ENCODE data around the gene POLQ.

The POLQ gene

GRCh38 chr3:121436074-121436473, 109.7 kb downstream of the POLQ start:
- H3K4me3 ChIP-seq (ENCODE audit: low read length): no peak overlapping the region
- H3K9me2 ChIP-seq (replicated peaks; ENCODE audit: control insufficient read depth, low read length): no peaks in the 10 kb centered on the region
- H4K20me1 ChIP-seq (ENCODE audit: control insufficient read depth, insufficient read depth, low read depth, low read length): no peaks in the 10 kb centered on the region
- H3K27me3 ChIP-seq (ENCODE audit: control insufficient read depth, low read length): no peaks in the 10 kb centered on the region
- no peak overlapping the region for H3K27ac ChIP-seq (ENCODE audit: low read depth, low read length)
- no peaks in the 10 kb centered on the region for H3K4me1 ChIP-seq (ENCODE audit: control insufficient read depth, low read length)
- H3F3A ChIP-seq (ENCODE audit: control insufficient read depth, insufficient read depth): no peaks in the 10 kb centered on the region
- no peaks in the 10 kb centered on the region for H3K79me2 ChIP-seq (ENCODE audit: control insufficient read depth, low read length)
- TF ChIP-seq CTCF (IDR thresholded peaks at IDR 0.05; ENCODE audit: low read depth, low read length, poor library complexity, severe bottlenecking) (no peak), EZH2phosphoT487 (IDR thresholded peaks at IDR 0.05; ENCODE audit: borderline replicate concordance, low read length) (no peak)
- H3K36me3 ChIP-seq (ENCODE audit: control insufficient read depth, low read length): peaks cover 89% of the 10 kb centered on the region
- no peak overlapping the region for H3K4me2 ChIP-seq (ENCODE audit: low read length)
- H3K9me3 ChIP-seq (ENCODE audit: control insufficient read depth, insufficient read depth, low read length): no peaks in the 10 kb centered on the region

- H3K27me3 ChIP-seq (ENCODE audit: control insufficient read depth, low read length): no peaks in the 10 kb centered on the region
- H3K36me3 ChIP-seq (ENCODE audit: control insufficient read depth, low read length): peaks cover 86% of the 10 kb centered on the region
- H3K27ac ChIP-seq (ENCODE audit: low read depth, low read length): no peak overlapping the region
- H3K4me2 ChIP-seq (ENCODE audit: low read length): no peak overlapping the region
- H3K79me2 ChIP-seq (ENCODE audit: control insufficient read depth, low read length): no peaks in the 10 kb centered on the region
- H3F3A ChIP-seq (ENCODE audit: control insufficient read depth, insufficient read depth): no peaks in the 10 kb centered on the region
- no peaks in the 10 kb centered on the region for H4K20me1 ChIP-seq (ENCODE audit: control insufficient read depth, insufficient read depth, low read depth, low read length)
- no peaks in the 10 kb centered on the region for H3K4me1 ChIP-seq (ENCODE audit: control insufficient read depth, low read length)
- no peak overlapping the region for H3K4me3 ChIP-seq (ENCODE audit: low read length)
- H3K9me3 ChIP-seq (ENCODE audit: control insufficient read depth, insufficient read depth, low read length): no peaks in the 10 kb centered on the region
- TF ChIP-seq CTCF (IDR thresholded peaks at IDR 0.05; ENCODE audit: low read depth, low read length, poor library complexity, severe bottlenecking) (no peak), EZH2phosphoT487 (IDR thresholded peaks at IDR 0.05; ENCODE audit: borderline replicate concordance, low read length) (no peak)
- no peaks in the 10 kb centered on the region for H3K9me2 ChIP-seq (replicated peaks; ENCODE audit: control insufficient read depth, low read length)
Measured at GRCh38 chr3:121431726-121432517, 113.9 kb downstream of the POLQ start.

- no peaks in the 10 kb centered on the region for H4K20me1 ChIP-seq (ENCODE audit: control insufficient read depth, insufficient read depth, low read depth, low read length)
- no peaks in the 10 kb centered on the region for H3K9me2 ChIP-seq (replicated peaks; ENCODE audit: control insufficient read depth, low read length)
- no peak for TF ChIP-seq CTCF (IDR thresholded peaks at IDR 0.05; ENCODE audit: low read depth, low read length, poor library complexity, severe bottlenecking)
- no peak for TF ChIP-seq EZH2phosphoT487 (IDR thresholded peaks at IDR 0.05; ENCODE audit: borderline replicate concordance, low read length)
- H3K27me3 ChIP-seq (ENCODE audit: control insufficient read depth, low read length): no peaks in the 10 kb centered on the region
- no peaks in the 10 kb centered on the region for H3K9me3 ChIP-seq (ENCODE audit: control insufficient read depth, insufficient read depth, low read length)
- no peak overlapping the region for H3K4me3 ChIP-seq (ENCODE audit: low read length)
- no peaks in the 10 kb centered on the region for H3K4me1 ChIP-seq (ENCODE audit: control insufficient read depth, low read length)
- H3K4me2 ChIP-seq (ENCODE audit: low read length): no peak overlapping the region
- no peaks in the 10 kb centered on the region for H3K79me2 ChIP-seq (ENCODE audit: control insufficient read depth, low read length)
- H3K27ac ChIP-seq (ENCODE audit: low read depth, low read length): no peak overlapping the region
- no peaks in the 10 kb centered on the region for H3F3A ChIP-seq (ENCODE audit: control insufficient read depth, insufficient read depth)
- H3K36me3 ChIP-seq (ENCODE audit: control insufficient read depth, low read length): peaks cover 77% of the 10 kb centered on the region
Measured at GRCh38 chr3:121430664-121431215, 115.0 kb downstream of the POLQ start.
